NB4 (cell line): ENCODE results near the gene USP12.

ENCODE experiments used
- CTCF ChIP-seq: IDR thresholded peaks from one replicate; pipeline ENCODE4 v1.5.1; 2012; ENCODE audit warnings: low read depth, low read length
- POLR2A ChIP-seq: IDR thresholded peaks from 2 replicates; pipeline ENCODE4 v1.6.1; 2011; ENCODE audit warnings: mild to moderate bottlenecking; ENCODE audit not compliant: insufficient read length; ENCODE audit errors: extremely low read depth
- TF ChIP-seq, protein P1 (sequence below): IDR thresholded peaks from 2 replicates; pipeline ENCODE4 v1.6.1; 2011; ENCODE audit warnings: low read depth, low read length

DNA sequence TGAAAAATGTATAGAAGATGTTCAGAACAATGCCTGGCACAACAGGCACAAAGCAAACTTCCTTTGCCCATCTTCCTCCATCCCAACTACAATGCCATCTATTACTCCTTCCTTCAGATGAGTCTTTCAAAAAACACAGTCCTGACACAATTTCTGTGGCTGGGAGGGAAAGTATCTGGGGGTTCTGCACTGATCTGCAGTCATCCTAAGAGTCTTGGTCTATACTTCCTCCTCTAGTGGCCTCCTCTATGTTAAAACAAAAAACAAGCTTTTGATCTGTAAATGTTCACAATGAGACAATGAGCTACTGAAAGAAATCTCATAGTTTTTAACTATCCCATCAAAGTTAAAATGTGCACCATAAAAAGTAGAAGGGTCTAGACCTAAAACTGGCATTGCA is 44.8 kb downstream of the USP12 start:
- no peak for TF ChIP-seq CTCF
- TF ChIP-seq, protein P1, sequence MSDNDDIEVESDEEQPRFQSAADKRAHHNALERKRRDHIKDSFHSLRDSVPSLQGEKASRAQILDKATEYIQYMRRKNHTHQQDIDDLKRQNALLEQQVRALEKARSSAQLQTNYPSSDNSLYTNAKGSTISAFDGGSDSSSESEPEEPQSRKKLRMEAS = no peak
- no peak for TF ChIP-seq POLR2A
